Thoracic aorta (tissue), 2 donors: Measurements from ENCODE around the gene SNRPN. TPM values are rescaled to one million over a fixed set of nuclear protein-coding genes. Genes with fewer than 3 reads are reported as not detected.
"Not testable (repeated sequence)": the region's sequence is repeated elsewhere in the genome, so short reads cannot be mapped to it uniquely, and the experiment has no call there.

Source experiments
- ATAC-seq: fragments of 150-250 bp; one replicate; pipeline ENCODE4 v1.8.0; 2017; ENCODE audit warnings: low read depth; ENCODE audit not compliant: insufficient number of reproducible peaks, low FRiP score
- DNase-seq: peaks from one replicate; pipeline ENCODE4 v3.0.0-alpha.2; 2020; ENCODE audit warnings: low spot score
- H3K27ac ChIP-seq, 2 donors: fragments of 200-600 bp; sonication (generic); 1 replicate in 1 of 2; 2 replicates in 1 of 2; pipeline ENCODE4 v1.5.1; 2016; ENCODE audit warnings: mild to moderate bottlenecking in 2 of 2, moderate library complexity in 2 of 2
- H3K27me3 ChIP-seq: fragments of 200-600 bp; sonication (generic); replicated peaks from 2 replicates; pipeline ENCODE4 v1.6.0; 2016; ENCODE audit warnings: mild to moderate bottlenecking; ENCODE audit not compliant: insufficient read depth
- H3K36me3 ChIP-seq: fragments of 200-600 bp; sonication (generic); one replicate; pipeline ENCODE4 v1.5.1; 2016
- H3K4me1 ChIP-seq, 2 donors: fragments of 200-600 bp; sonication (generic); 1 replicate in 1 of 2; 2 replicates in 1 of 2; pipeline versions ENCODE4 v1.5.1 to v1.6.0; 2016; ENCODE audit warnings: low read depth in 2 of 2, mild to moderate bottlenecking in 1 of 2; ENCODE audit not compliant: control insufficient read depth in 1 of 2
- H3K4me3 ChIP-seq: fragments of 200-600 bp; sonication (generic); 2 replicates; pipeline ENCODE4 v1.5.1; 2016; ENCODE audit warnings: mild to moderate bottlenecking
- H3K9me3 ChIP-seq: fragments of 200-600 bp; sonication (generic); 2 replicates; pipeline ENCODE4 v1.5.1; 2016
- CTCF ChIP-seq: fragments of 200-600 bp; sonication (generic); IDR thresholded peaks from one replicate; pipeline ENCODE4 v1.5.1; 2019; ENCODE audit warnings: antibody characterized with exemption
- total RNA-seq, 2 donors: library from RNA; depleted of rRNA; stranded (reverse); fragments of >200 nt; gene quantifications; one replicate each; pipeline versions ENCODE4 v1.1.0 to v1.2.3, GENCODE V29; 2016

Gene SNRPN
- total RNA-seq, result 100 to 1,000 TPM; 192 to 232 TPM

- Histone ChIP-seq H3K27me3 (no peaks in the 10 kb centered on the region), H3K4me3 (peak within 1 kb of the TSS; percentile 81), H3K4me1 (peaks cover under 1 to 5% of the 10 kb centered on the region in 2 donors), H3K36me3 (no peaks in the 10 kb centered on the region), H3K9me3 (no peaks in the 10 kb centered on the region), H3K27ac (peak within 1 kb of the TSS; percentile 90 to 98)
- ATAC-seq (no peak), DNase-seq (peak; percentile 3)
- TF ChIP-seq CTCF, result no peak
Measured at GRCh38 chr15:24954783-24955530, at the start of gene SNRPN, which contains the start of gene SNURF. Gene SNRPN (plus strand): TSS chr15:24954987. CDS start chr15:24974454, 19,467 bp downstream. Gene SNURF (plus strand): TSS chr15:24954987. CDS start chr15:24955049, 62 bp downstream.

- DNase-seq (no peak), ATAC-seq (no peak)
- no peak for TF ChIP-seq CTCF
- Histone ChIP-seq H3K9me3 (no peaks in the 10 kb centered on the region), H3K27ac (no peak overlapping the region), H3K36me3 (no peaks in the 10 kb centered on the region), H3K4me1 (no peaks in the 10 kb centered on the region), H3K27me3 (no peaks in the 10 kb centered on the region), H3K4me3 (no peak overlapping the region)
Measured at GRCh38 chr15:24916305-24917009, 38.3 kb upstream of the SNRPN start.

GRCh38 chr15:24917431-24917830 is 37.4 kb upstream of the SNRPN start:
- H3K4me3 ChIP-seq, result no peak overlapping the region
- H3K27me3 ChIP-seq, result no peaks in the 10 kb centered on the region
- H3K4me1 ChIP-seq, result no peaks in the 10 kb centered on the region
- no peaks in the 10 kb centered on the region for H3K36me3 ChIP-seq
- H3K27ac ChIP-seq, result no peak overlapping the region
- ATAC-seq (no peak), DNase-seq (no peak)
- H3K9me3 ChIP-seq, result no peaks in the 10 kb centered on the region
- no peak for TF ChIP-seq CTCF

- DNase-seq (no peak), ATAC-seq (no peak)
- Histone ChIP-seq H3K36me3 (no peaks in the 10 kb centered on the region), H3K4me3 (no peak overlapping the region), H3K4me1 (no peaks in the 10 kb centered on the region), H3K27me3 (no peaks in the 10 kb centered on the region), H3K9me3 (no peaks in the 10 kb centered on the region), H3K27ac (no peak overlapping the region)
- no peak for TF ChIP-seq CTCF
Measured at GRCh38 chr15:24919446-24919845, 35.3 kb upstream of the SNRPN start.

- H3K4me3 ChIP-seq, H3K27me3 ChIP-seq, H3K9me3 ChIP-seq, H3K36me3 ChIP-seq, DNase-seq, H3K4me1 ChIP-seq, ATAC-seq, H3K27ac ChIP-seq: not testable (repeated sequence)
Measured at GRCh38 chr15:24922781-24923180, 32.0 kb upstream of the SNRPN start.
